Measurements from ENCODE around the gene ROR2.
"Not testable (repeated sequence)": the region's sequence is repeated elsewhere in the genome, so short reads cannot be mapped to it uniquely, and the experiment has no call there.

Gene ROR2

GRCh38 chr9:91659529-91660495 lies 290.2 kb downstream of the ROR2 start:
- DNase-seq: peak in 1 of 2 experiments; percentile 11

- no peak for DNase-seq
Measured at GRCh38 chr9:91658513-91659105, 291.4 kb downstream of the ROR2 start.

- DNase-seq: no peak
Measured at GRCh38 chr9:91657501-91657900, 292.5 kb downstream of the ROR2 start.

- no peak for DNase-seq
Measured at GRCh38 chr9:91655658-91656057, 294.4 kb downstream of the ROR2 start.

GRCh38 chr9:91655215-91655614 lies 294.8 kb downstream of the ROR2 start:
- no peak for DNase-seq

GRCh38 chr9:91654527-91654926 lies 295.5 kb downstream of the ROR2 start:
- no peak for DNase-seq

GRCh38 chr9:91647371-91647770 lies 302.7 kb downstream of the ROR2 start:
- DNase-seq: no peak

- no peak for DNase-seq
Measured at GRCh38 chr9:91646702-91647101, 303.3 kb downstream of the ROR2 start.

- no peak for DNase-seq
Measured at GRCh38 chr9:91644433-91644832, 305.6 kb downstream of the ROR2 start.

GRCh38 chr9:91643481-91644077 lies 306.4 kb downstream of the ROR2 start:
- DNase-seq: no peak

- no peak for DNase-seq
Measured at GRCh38 chr9:91642771-91643170, 307.3 kb downstream of the ROR2 start.

GRCh38 chr9:91640428-91640827 lies 309.6 kb downstream of the ROR2 start:
- DNase-seq: no peak

GRCh38 chr9:91639054-91639453 lies 311.0 kb downstream of the ROR2 start:
- DNase-seq: no peak

- not testable (repeated sequence) for DNase-seq
Measured at GRCh38 chr9:91634832-91635231, 315.2 kb downstream of the ROR2 start.

GRCh38 chr9:91629718-91630117 lies 320.3 kb downstream of the ROR2 start:
- DNase-seq: no peak

- no peak for DNase-seq
Measured at GRCh38 chr9:91628892-91629291, 321.1 kb downstream of the ROR2 start.

- no peak for DNase-seq
Measured at GRCh38 chr9:91625331-91625730, 324.7 kb downstream of the ROR2 start.

GRCh38 chr9:91623004-91623403 lies 327.0 kb downstream of the ROR2 start:
- no peak for DNase-seq

- DNase-seq: not testable (repeated sequence)
Measured at GRCh38 chr9:91622121-91622520, 327.9 kb downstream of the ROR2 start.

GRCh38 chr9:91614044-91614443 lies 336.0 kb downstream of the ROR2 start:
- not testable (repeated sequence) for DNase-seq

- DNase-seq: no peak
Measured at GRCh38 chr9:91611582-91611981, 338.4 kb downstream of the ROR2 start.

GRCh38 chr9:91606255-91606995 lies 343.6 kb downstream of the ROR2 start:
- no peak for DNase-seq
